AG04450 (cell line): ENCODE results near the gene POLR2L. TPM values are rescaled to one million over a fixed set of nuclear protein-coding genes. Genes with fewer than 3 reads are reported as not detected.

Experiments used
- CTCF ChIA-PET: fragments of 300-600, 350-600 bp; formaldehyde crosslinking; extraction: SDS; loops from one replicate; lab custom pipeline; 2022; ENCODE audit warnings: antibody characterized with exemption, inconsistent platforms; lab: Charles Lee
- POLR2A ChIA-PET: fragments of 350-600 bp; formaldehyde crosslinking; extraction: SDS; loops from one replicate; lab custom pipeline; 2021; ENCODE audit warnings: antibody characterized with exemption, inconsistent platforms; lab: Yijun Ruan, JAX
- DNase-seq: peaks from one replicate; pipeline ENCODE4 v3.0.0-alpha.2; 2011; ENCODE audit warnings: low read depth, low spot score
- H3K27ac ChIP-seq: one replicate; pipeline ENCODE4 v1.5.1; 2012; ENCODE audit warnings: low read depth, low read length, control low read depth
- H3K27me3 ChIP-seq: one replicate; pipeline ENCODE4 v1.6.0; 2012; ENCODE audit warnings: low read length; ENCODE audit not compliant: control insufficient read depth, insufficient read depth
- H3K4me3 ChIP-seq: 2 replicates; pipeline ENCODE4 v1.5.1; 2011; ENCODE audit warnings: mild to moderate bottlenecking, low read depth, low read length, control low read depth
- H3K9me3 ChIP-seq: 2 replicates; pipeline ENCODE4 v1.5.1; 2012; ENCODE audit warnings: low read length; ENCODE audit not compliant: control insufficient read depth, insufficient read depth
- polyA plus RNA-seq: library from polyadenylated mRNA; depleted of rRNA; stranded (reverse); fragments of >200 nt; gene quantifications from 2 replicates; pipeline ENCODE4 v1.2.3, GENCODE V29; 2011
- TF ChIP-seq, protein P1 (sequence below): IDR thresholded peaks from 2 replicates; pipeline ENCODE4 v1.5.1; 2011; ENCODE audit warnings: low read depth, low read length, control low read depth, inconsistent platforms

Gene POLR2L
- polyA plus RNA-seq, 1 experiment: 211 TPM

DNA sequence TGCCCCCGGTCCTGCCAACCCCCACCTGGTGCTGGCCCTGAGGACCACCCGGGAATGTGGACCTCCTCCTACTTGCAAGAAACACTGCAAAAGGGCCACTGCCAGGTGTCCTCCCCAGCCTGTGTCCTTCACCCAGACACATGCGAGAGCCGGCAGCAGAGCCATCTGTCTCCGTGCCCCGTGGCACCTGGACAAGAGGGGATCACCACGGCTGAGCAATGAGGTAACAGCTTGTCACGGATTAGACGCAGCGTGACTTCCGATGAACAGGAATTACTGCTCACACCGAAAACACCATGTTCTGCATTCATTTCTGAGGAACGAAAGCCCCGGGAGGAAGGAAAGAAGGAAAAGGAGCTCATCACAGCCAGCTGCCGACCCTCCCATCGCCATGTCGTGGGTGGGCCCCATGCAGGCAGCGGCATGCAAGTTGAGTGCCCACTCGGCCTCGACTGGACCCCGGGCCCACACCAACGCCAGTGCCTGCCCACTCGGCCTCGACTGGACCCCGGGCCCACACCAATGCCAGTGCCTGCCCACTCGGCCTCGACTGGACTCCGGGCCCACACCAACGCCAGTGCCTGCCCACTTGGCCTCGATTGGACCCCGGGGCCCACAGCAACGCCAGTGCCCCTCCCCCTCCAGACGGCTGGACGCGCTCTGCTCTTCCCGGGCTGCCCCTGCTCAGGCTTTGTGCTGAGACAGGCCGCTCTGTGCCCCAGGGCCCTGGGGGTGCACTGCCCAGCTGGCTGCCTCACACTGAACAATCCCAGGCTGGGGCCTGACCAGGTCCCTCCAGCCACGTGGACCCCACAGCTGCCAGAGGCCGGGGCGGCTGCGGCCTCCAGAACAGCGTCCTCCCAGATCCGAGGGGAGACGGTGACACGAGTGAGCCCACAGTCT lies 46.2 kb upstream of the POLR2L start:
- ChIA-PET CTCF (no interaction called here), POLR2A (interaction anchor here (0.5 kb wide), 1 partner anchor 50 kb away, joined by 3 read pairs; no protein-coding TSS in a partner anchor)
- Histone ChIP-seq H3K4me3 (no peak overlapping the region), H3K27ac (no peak overlapping the region), H3K27me3 (no peaks in the 10 kb centered on the region), H3K9me3 (no peaks in the 10 kb centered on the region)
- TF ChIP-seq, protein P1, sequence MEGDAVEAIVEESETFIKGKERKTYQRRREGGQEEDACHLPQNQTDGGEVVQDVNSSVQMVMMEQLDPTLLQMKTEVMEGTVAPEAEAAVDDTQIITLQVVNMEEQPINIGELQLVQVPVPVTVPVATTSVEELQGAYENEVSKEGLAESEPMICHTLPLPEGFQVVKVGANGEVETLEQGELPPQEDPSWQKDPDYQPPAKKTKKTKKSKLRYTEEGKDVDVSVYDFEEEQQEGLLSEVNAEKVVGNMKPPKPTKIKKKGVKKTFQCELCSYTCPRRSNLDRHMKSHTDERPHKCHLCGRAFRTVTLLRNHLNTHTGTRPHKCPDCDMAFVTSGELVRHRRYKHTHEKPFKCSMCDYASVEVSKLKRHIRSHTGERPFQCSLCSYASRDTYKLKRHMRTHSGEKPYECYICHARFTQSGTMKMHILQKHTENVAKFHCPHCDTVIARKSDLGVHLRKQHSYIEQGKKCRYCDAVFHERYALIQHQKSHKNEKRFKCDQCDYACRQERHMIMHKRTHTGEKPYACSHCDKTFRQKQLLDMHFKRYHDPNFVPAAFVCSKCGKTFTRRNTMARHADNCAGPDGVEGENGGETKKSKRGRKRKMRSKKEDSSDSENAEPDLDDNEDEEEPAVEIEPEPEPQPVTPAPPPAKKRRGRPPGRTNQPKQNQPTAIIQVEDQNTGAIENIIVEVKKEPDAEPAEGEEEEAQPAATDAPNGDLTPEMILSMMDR: no peak
- DNase-seq: no peak

DNA sequence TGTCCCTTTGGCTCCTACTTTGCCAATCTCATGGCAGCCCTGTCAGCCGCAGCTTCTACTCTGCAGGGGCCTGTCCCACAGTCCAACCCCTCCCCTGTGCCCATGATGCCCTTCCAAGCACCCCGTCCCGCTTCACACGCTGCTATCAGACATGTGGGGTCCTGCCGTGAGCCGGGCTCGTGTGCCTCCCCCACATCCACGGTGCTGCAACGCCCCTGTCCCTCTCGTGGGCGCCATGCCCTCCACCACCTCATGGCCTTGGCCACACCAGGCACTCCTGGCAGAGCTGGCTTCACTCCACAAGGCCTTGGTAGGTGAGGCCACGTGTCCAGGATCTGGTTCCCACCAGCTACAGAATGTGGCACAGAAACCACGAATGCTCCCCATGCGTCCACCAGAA lies 45.3 kb upstream of the POLR2L start:
- ChIA-PET POLR2A (no interaction called here), CTCF (no interaction called here)
- no peak for DNase-seq
- TF ChIP-seq, protein P1: no peak
- Histone ChIP-seq H3K27me3 (no peaks in the 10 kb centered on the region), H3K4me3 (no peak overlapping the region), H3K9me3 (no peaks in the 10 kb centered on the region), H3K27ac (no peak overlapping the region)

DNA sequence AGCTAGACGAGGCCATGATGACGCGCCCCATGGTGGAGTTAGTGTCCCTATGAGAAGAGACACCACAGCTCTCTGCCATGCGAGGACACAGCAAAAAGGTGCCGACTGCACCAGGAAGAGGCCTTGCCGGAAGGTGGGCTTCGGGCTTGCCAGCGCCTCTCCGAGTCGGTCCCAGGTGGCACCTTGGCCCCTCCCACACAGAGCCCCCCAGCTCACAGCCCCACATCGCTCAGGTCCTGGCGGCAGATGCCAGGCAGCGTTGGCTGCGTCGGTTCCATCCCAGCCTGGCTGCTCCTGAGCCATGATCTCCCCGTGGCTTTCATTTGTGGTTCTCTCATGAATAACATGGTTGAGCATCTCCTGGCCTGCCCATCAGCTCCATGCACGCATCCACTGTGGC lies 44.2 kb upstream of the POLR2L start:
- Histone ChIP-seq H3K4me3 (no peak overlapping the region), H3K9me3 (no peaks in the 10 kb centered on the region), H3K27ac (no peak overlapping the region), H3K27me3 (no peaks in the 10 kb centered on the region)
- TF ChIP-seq, protein P1: no peak
- CTCF ChIA-PET: interaction anchor here (0.6 kb wide), 1 partner anchor 12 kb away, joined by 3 read pairs; no protein-coding TSS in a partner anchor
- POLR2A ChIA-PET: no interaction called here
- no peak for DNase-seq

DNA sequence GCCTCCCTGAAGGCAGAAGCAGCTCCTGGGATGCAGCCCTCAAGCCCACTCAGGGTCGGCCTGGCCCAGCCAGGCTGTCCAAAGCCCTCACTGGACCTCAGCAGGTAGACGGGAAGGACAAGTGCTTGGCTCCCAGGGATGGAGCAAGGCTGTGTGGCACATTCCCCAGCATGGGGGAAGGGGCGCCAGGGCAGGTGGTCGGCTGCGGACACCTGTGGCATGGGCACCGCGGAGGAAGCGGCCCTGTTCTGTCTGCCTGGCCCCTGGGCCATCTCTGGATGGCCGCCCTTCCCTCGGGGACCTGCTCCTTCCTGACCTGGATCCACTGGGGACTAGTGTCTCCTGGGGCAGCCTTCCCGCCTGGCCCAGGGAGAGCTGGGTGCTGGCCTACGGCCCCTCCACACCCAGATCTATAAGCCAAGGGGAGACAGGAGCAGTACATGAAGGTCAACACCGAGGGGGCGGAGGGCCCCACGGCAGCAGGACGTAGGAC lies 42.3 kb upstream of the POLR2L start:
- CTCF ChIA-PET: no interaction called here
- Histone ChIP-seq H3K9me3 (no peaks in the 10 kb centered on the region), H3K27ac (no peak overlapping the region), H3K4me3 (no peak overlapping the region), H3K27me3 (no peaks in the 10 kb centered on the region)
- POLR2A ChIA-PET: no interaction called here
- DNase-seq: no peak
- TF ChIP-seq, protein P1: no peak

DNA sequence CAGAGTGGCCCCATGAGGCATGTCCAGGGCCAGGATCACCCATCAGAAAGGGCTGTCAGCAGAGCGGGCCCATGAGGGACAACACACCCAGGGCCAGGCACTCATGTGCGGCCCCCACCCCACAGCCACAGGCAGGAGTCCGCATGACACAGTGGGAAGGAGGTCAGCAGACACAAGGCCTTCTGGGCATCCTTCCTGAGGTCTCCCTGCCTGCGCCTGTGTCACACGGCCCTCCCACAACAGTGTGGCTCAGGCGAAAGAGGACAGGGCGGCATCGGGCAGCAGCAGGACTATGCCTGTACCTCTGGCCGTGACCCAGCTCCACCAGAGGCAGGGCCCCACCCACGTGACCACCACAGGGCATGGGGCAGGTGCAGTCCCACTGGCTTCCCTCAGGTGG lies 41.2 kb upstream of the POLR2L start:
- no peak overlapping the region for H3K27ac ChIP-seq
- DNase-seq: no peak
- H3K27me3 ChIP-seq: no peaks in the 10 kb centered on the region
- no peak overlapping the region for H3K4me3 ChIP-seq
- no peaks in the 10 kb centered on the region for H3K9me3 ChIP-seq
- ChIA-PET POLR2A (no interaction called here), CTCF (no interaction called here)
- TF ChIP-seq, protein P1: no peak
